GM18511 (cell line): ENCODE results near the gene CELF4.

Source experiments
- ATAC-seq: cut with Tn5 transposase; IDR thresholded peaks from one replicate; pipeline ENCODE4 v1.9.1; 2021; ENCODE audit warnings: mild to moderate bottlenecking, moderate library complexity; ENCODE audit not compliant: unreplicated experiment

Gene CELF4

GRCh38 chr18:37422596-37422995 is 143.0 kb downstream of the CELF4 start:
- no peak for ATAC-seq

- no peak for ATAC-seq
These were observed 143.5 kb downstream of the CELF4 start for GRCh38 chr18:37422116-37422515.

GRCh38 chr18:37421341-37422077 is 144.1 kb downstream of the CELF4 start:
- no peak for ATAC-seq

GRCh38 chr18:37420315-37420880 is 145.2 kb downstream of the CELF4 start:
- ATAC-seq = no peak

GRCh38 chr18:37419866-37420265 is 145.7 kb downstream of the CELF4 start:
- no peak for ATAC-seq

- ATAC-seq = no peak
These were observed 146.3 kb downstream of the CELF4 start for GRCh38 chr18:37419315-37419714.

- ATAC-seq = no peak
These were observed 150.8 kb downstream of the CELF4 start for GRCh38 chr18:37414816-37415215.

GRCh38 chr18:37412829-37413228 is 152.8 kb downstream of the CELF4 start:
- ATAC-seq = no peak

- no peak for ATAC-seq
These were observed 153.3 kb downstream of the CELF4 start for GRCh38 chr18:37412333-37412732.

- ATAC-seq = no peak
These were observed 155.7 kb downstream of the CELF4 start for GRCh38 chr18:37409878-37410277.

GRCh38 chr18:37408676-37409265 is 156.8 kb downstream of the CELF4 start:
- ATAC-seq = no peak

- no peak for ATAC-seq
These were observed 158.0 kb downstream of the CELF4 start for GRCh38 chr18:37407571-37407970.

- ATAC-seq = no peak
These were observed 159.8 kb downstream of the CELF4 start for GRCh38 chr18:37405772-37406171.

- ATAC-seq = no peak
These were observed 160.4 kb downstream of the CELF4 start for GRCh38 chr18:37405229-37405628.

- ATAC-seq = no peak
These were observed 161.8 kb downstream of the CELF4 start for GRCh38 chr18:37403788-37404187.

GRCh38 chr18:37403100-37403781 is 162.4 kb downstream of the CELF4 start:
- no peak for ATAC-seq

- no peak for ATAC-seq
These were observed 162.9 kb downstream of the CELF4 start for GRCh38 chr18:37402735-37403099.

GRCh38 chr18:37400802-37401201 is 164.8 kb downstream of the CELF4 start:
- no peak for ATAC-seq

GRCh38 chr18:37398248-37398920 is 167.2 kb downstream of the CELF4 start:
- ATAC-seq = no peak

GRCh38 chr18:37397814-37398213 is 167.8 kb downstream of the CELF4 start:
- ATAC-seq = no peak

- ATAC-seq = no peak
These were observed 168.5 kb downstream of the CELF4 start for GRCh38 chr18:37396971-37397720.
